Tracheal epithelial cell (primary cell): Measurements from ENCODE around the gene SLC39A6. TPM values are rescaled to one million over a fixed set of nuclear protein-coding genes. Genes with fewer than 3 reads are reported as not detected.

Source experiments
- total RNA-seq: library from RNA; depleted of rRNA; stranded (reverse); fragments of >200 nt; gene quantifications from 2 replicates; pipeline ENCODE4 v1.2.1, GENCODE V29; 2014

The SLC39A6 gene, protein sequence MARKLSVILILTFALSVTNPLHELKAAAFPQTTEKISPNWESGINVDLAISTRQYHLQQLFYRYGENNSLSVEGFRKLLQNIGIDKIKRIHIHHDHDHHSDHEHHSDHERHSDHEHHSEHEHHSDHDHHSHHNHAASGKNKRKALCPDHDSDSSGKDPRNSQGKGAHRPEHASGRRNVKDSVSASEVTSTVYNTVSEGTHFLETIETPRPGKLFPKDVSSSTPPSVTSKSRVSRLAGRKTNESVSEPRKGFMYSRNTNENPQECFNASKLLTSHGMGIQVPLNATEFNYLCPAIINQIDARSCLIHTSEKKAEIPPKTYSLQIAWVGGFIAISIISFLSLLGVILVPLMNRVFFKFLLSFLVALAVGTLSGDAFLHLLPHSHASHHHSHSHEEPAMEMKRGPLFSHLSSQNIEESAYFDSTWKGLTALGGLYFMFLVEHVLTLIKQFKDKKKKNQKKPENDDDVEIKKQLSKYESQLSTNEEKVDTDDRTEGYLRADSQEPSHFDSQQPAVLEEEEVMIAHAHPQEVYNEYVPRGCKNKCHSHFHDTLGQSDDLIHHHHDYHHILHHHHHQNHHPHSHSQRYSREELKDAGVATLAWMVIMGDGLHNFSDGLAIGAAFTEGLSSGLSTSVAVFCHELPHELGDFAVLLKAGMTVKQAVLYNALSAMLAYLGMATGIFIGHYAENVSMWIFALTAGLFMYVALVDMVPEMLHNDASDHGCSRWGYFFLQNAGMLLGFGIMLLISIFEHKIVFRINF
- 177 and 191 TPM in 2 replicates for total RNA-seq

DNA sequence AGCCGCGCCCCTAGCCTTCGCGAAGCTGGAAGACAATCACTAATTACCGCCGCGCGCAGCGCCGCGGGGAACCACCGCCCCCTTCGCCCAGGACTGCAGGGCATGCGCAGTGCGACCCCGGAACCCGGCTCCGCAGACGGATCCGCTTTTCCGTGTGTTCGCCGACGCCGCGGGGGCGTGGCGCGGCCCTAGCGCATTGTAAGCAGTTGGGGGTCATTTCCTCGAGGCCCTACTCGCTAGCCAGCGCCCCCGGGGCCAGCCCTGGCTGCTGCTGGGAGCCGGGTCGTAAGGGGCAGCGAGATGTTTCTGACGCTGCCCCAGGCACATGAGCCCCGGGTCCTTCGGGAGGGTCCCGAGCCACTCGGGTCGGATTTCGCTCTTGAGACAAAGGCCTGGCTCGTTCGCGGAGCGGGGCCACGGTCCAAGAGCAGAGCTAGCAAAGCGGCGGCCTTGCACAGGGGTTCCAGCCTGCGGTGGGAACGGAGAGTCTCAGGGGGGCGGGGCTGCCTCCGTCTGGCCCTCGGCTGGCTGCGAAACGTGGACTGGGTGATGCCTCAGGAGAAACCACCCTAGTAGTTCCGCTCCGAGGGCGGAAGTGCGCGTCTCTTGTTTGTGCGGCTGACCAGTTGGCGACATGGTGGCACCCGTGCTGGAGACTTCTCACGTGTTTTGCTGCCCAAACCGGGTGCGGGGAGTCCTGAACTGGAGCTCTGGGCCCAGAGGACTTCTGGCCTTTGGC, at the start of gene SLC39A6, which contains the start of gene ELP2:
Gene SLC39A6, minus strand, starts transcription at position 41 of the 739 bp plus-strand sequence. CDS start 2,333 bp downstream, outside the sequence.
Gene ELP2, plus strand, starts transcription at position 600 of the 739 bp plus-strand sequence. Its CDS starts 35 bp downstream, at position 635.

DNA sequence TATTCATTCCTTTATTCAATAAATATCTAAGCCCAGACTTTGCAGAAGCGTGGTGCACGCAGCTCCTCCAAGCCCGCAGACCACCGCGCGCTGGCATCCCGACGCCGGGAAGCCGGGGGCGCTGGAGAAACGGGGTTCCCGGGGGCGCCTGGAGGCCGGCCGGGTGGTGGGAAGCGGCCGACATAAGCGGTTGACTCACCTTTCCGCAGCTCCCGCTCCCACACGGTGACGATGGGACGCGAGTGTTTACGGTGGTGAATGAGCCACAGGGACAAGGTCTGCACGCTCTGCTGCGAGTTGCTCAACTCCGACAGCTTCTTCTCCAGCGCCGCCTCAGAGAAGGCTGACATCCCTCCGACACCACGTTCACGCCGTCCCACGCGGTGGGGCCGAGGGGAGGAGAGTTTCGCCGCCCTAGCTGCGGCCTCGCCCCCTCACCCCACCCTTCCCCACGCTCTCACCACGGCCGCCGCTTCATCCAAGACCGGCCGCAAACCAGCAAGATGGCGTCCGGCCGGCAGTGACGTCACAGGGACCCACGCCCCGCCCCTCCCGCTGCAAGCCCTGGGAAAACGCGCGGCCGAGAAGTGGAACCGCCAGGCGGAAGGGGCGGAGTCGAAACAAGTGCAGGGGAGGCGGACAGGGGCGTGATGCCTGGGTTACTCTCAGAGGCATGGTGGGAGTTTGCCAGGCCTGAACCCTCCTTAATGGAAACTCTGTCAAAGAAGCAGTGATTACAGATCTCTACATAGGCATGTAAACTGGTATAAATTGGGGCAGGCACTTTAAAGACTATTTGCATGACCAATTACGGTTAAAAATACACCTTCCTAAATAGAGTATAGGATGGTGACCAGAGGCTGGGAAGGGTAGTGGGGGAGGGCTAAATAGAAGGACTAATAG, 61.8 kb downstream of the SLC39A6 start, which contains the start of gene RPRD1A:
Gene RPRD1A, minus strand, starts transcription at position 505 of the 903 bp plus-strand sequence. Its CDS starts 155 bp downstream, at position 350.

Other genes starting within 250 kb of the SLC39A6 start
- 76.1 and 98.0 TPM in 2 replicates for gene RPRD1A, start 61.8 kb downstream of the SLC39A6 start, total RNA-seq
- 70.4 and 84.8 TPM in 2 replicates for gene ELP2, start 559 bp upstream of the SLC39A6 start, total RNA-seq
- 15.9 and 32.6 TPM in 2 replicates for gene MOCOS, start 58.2 kb upstream of the SLC39A6 start, total RNA-seq
- 14.7 and 20.5 TPM in 2 replicates for gene FHOD3, start 168.4 kb upstream of the SLC39A6 start, total RNA-seq